Left ventricle myocardium superior (tissue), 1 donor: ENCODE measurements around the gene R3HDM2. TPM values are rescaled to one million over a fixed set of nuclear protein-coding genes. Genes with fewer than 3 reads are reported as not detected.
A peak's percentile ranks its signal among the peaks of the same experiment; 100 is the strongest.

Experiments used
- ATAC-seq: fragments of 200-7000 bp; cut with Tn5 transposase; one replicate; pipeline ENCODE4 v1.9.1; 2020; ENCODE audit warnings: mild to moderate bottlenecking, moderate library complexity
- DNase-seq: peaks from one replicate; pipeline ENCODE4 v3.0.0-alpha.2; 2020
- intact Hi-C: fragments of 100-400 bp; cut with micrococcal nuclease; formaldehyde crosslinking; loops from one replicate; pipeline ENCODE4 v1.11.0; 2022
- total RNA-seq: library from RNA; stranded (reverse); fragmentation: NEBNext Ultra II Directional; extraction: Animal tissue kit (Norgen Biotek cat#: 25700); gene quantifications from one replicate; pipeline ENCODE4 v1.2.1, GENCODE V29; 2021
- donor health status: DM: no; HTN: yes; CAD: no; lungs with severe emphysema.

R3HDM2 gene
- total RNA-seq, 1 donor from 2014 or later: 54.4 TPM

DNA sequence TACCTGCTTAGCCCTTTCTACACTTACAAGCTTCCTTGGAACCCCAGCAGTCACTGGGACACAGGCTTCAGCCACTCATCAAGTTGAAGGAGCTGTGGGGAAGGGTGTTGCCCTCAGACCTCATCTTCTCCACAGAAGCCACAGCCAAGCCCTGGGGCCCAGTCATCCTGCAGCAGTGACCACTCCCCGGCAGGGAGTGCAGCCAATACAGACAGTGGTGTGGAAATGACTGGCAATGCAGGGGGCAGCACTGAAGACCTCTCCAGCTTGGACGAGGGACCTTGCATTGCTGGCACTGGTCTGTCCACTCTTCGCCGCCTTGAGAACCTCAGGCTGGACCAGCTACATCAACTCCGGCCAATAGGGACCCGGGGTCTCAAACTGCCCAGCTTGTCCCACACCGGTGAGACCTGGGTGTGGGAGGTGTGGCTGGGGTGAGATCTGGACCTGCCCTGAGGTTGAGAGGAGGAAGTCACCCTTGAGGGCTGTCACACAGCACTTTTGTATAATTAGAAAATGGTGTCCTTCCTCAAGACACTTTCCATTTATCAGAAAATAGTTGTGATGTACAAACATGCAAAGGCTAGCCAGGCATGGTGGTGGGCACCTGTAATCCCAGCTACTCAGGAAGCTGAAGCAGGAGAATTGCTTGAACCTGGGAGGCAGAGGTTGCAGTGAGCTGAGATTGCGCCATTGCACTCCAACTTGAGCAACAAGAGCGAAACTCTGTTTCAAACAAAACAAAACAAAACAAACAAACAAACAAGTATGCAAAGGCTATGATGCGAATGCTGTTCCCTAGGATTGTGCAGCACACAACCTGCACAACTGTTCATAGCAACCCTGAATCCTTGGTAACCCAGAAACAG is 38.7 kb upstream of the R3HDM2 start:
- DNase-seq (no peak), ATAC-seq (no peak)
- intact Hi-C loops: no loop called here

DNA sequence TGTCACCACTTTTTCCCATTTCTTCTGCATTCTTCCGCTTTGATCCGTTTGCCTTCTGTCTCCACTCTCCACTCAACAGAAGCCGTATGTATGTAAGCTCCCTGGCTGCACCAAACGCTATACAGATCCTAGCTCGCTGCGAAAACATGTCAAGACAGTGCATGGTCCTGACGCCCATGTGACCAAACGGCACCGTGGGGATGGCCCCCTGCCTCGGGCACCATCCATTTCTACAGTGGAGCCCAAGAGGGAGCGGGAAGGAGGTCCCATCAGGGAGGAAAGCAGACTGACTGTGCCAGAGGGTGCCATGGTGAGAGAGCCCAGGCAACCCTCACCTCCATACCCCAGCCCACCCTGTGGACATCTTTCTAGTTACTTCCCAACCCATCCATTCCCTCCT is 37.1 kb upstream of the R3HDM2 start:
- ATAC-seq: no peak
- DNase-seq: no peak

DNA sequence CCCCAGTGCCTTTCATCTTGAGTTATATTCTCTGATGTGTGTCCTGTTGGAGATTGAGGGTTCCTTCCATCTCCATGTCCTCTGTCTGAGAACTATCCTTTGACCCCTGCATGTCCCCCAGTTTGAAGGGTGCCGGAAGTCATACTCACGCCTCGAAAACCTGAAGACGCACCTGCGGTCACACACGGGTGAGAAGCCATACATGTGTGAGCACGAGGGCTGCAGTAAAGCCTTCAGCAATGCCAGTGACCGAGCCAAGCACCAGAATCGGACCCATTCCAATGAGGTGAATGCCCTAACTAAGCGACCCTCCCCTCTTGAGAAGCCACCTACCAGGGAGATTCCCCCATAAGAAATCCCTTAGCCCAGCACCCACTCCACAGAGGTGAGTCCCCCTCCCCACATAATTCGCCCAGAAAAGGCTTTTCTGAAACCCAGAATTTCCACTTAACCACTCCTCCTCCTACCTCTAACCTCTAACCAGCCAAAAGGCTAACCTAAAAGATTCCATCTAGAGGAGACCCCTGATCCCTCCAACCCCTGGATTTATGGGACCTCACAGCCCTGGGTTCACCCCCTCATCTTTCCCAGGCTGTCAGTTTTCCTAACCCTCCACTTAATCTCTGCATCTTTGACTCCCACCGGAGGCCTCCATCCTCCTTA is 36.5 kb upstream of the R3HDM2 start:
- intact Hi-C loops: no loop called here
- no peak for DNase-seq
- no peak for ATAC-seq

More for the DNA sequence above, 37.1 kb upstream of the R3HDM2 start:
- intact Hi-C loops: no loop called here

DNA sequence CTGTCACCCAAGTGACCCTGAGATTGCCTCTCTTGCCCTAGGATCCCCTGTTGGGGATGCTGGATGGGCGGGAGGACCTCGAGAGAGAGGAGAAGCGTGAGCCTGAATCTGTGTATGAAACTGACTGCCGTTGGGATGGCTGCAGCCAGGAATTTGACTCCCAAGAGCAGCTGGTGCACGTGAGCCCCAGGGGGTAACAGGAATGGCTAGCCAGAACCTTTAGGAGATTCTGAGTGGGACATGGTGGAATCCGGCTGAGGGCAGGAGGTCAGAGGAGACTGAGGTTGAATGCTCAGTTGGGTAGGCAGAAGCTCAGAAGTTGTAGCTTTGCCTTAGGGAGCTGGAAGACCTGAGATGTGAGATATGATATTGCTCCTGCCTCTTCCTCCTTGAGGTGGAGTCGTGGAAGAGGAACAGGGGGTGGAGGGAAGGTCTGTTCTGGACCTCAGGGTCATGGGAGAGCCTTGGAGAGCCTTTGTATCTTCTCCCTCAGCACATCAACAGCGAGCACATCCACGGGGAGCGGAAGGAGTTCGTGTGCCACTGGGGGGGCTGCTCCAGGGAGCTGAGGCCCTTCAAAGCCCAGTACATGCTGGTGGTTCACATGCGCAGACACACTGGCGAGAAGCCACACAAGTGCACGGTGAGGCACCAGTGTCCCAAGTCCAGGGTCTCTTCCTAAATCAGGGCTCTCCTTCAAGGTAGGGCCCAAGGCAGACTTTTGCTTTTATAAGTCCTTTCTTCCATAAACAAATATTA is 35.1 kb upstream of the R3HDM2 start:
- DNase-seq (no peak), ATAC-seq (no peak)
- intact Hi-C loops: no loop called here

DNA sequence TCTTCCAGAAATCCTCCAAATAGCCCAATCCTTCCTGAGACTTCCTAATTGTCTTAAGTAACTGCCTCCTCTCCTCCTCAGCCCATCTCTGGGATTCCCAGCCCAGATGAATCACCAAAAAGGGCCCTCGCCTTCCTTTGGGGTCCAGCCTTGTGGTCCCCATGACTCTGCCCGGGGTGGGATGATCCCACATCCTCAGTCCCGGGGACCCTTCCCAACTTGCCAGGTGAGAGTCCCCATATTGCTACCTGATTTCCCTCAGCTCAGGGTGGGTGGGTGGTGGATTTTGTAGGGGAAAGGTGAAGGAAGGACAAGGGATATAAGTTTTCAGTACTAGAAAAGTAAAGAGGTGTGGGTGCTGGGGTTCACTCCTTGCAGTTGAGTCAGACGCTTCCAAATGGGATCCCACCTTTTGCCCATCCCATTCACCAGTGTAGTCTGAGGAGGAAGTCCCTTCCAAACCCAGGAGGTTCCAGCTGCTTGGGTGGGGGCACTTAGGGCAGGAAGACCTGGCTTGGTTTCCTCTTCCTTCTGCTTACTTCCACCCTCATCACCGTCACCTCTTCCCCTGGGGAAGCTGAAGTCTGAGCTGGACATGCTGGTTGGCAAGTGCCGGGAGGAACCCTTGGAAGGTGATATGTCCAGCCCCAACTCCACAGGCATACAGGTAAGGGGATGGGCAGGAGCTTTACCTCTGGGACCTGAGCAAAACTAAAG is 34.3 kb upstream of the R3HDM2 start:
- intact Hi-C loops: no loop called here
- ATAC-seq: no peak

DNA sequence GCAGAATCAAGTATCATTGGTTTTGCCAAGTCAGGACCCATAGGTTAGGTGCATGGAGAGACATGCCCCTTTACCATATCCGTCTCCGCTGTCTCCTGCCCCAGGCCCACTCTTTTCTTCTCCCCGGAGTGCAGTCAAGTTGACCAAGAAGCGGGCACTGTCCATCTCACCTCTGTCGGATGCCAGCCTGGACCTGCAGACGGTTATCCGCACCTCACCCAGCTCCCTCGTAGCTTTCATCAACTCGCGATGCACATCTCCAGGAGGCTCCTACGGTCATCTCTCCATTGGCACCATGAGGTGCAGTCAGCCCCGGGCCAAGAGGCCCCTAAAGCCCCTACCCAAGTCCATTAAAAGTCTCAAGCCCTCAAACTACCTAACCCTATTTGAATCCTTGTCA is 33.7 kb upstream of the R3HDM2 start:
- DNase-seq (no peak), ATAC-seq (no peak)
- intact Hi-C loops: no loop called here

More for the DNA sequence above, 34.3 kb upstream of the R3HDM2 start:
- no peak for DNase-seq

DNA sequence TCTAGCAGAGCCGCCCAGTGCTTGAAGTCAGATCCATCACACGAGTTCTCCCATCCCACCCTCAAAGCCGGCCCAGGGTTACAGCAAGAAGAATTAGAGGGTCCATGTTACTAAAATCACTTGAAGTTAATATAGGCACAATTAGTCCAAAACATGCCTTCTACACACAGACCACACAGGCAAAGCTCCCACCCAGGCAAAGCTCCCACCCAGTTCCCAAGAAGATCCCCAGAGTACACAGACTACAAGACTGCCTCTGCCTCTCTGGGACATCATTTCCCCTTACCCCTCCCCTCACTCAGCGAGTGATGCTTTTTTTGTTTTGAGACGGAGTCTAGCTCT is 32.0 kb upstream of the R3HDM2 start:
- DNase-seq: no peak
- ATAC-seq: no peak
- intact Hi-C loops: no loop called here

DNA sequence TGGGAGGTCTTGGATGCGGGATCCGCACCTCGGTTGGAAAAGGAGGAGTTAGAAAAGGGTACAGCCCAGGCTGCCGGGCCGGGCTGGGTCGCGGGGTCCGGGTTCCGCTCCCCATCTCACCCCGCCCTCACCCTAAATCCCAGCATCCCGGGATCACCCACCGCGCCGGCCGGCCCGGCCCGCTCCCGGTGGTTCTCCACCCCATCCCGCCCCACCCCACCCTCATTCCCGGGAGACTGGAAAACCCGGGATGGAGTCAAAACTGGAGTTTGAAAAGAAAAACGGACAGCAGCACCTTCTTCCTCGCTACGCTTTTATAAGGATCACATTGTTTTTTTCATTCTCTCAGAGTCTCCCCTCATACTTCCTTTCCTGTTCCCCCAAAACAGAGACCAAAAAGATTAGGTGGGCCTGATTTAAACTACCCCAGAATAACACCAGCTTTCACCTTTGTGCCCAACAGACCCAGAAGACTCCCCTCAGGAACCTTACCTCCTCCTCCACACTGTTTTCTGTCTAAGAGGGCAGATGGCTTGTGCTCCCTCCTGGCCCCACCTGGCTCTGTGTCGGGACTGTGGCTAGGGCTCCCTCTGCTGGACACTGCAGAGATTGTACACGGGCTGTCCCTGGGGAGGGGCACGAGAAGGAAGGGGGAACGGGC is 31.5 kb upstream of the R3HDM2 start:
- intact Hi-C loops: no loop called here
- peak; percentile 85 for DNase-seq
- peak; percentile 75 for ATAC-seq

DNA sequence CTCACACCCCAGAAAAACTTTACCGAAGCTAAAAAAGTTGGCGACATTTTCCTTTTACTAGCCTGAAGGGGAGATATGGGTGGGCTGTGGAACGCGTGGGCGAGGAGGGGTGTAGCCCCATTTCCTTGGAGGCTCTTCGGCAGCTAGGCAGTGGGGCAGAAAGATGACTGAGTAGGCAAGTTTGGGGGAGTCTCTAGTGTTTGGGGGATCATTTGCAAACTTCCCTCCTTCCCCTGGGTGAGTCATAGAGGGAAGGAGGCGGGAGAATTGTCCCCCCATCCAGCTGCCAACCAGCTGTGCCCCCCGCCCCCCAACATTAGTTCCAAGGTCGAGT is 31.0 kb upstream of the R3HDM2 start:
- peak; percentile 0 for ATAC-seq
- DNase-seq: no peak
- intact Hi-C loops: no loop called here

DNA sequence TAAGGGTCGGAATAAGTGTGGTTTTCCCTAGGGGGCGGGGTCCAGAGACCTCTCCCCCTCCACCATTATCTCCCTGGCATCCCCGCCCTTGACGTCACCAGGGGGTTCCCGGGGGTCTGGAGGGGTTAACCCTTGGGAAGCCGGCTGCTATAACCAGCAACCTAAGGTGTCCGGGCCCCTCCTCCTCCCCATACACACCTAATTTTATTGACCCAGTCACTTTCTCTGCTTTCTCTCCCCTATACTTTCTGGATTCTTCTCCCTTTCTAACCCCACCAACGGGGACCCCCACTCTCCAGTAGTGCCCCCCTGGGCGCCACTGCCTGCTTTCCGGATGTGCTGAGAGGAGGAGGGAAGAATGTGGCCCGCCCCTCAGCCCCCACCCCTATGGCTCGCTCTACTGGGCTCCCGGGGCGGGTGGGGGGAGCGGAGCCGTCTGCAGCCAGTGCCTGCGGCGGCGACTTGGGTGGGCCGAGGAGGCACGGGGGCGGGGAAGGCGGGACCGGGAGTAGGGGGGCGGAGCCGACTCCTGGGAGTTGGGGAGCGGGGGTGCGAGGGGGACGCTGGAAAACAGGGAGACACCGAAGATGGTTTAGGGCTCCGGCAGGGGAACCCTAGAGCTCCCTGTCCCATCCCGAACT is 30.6 kb upstream of the R3HDM2 start:
- ATAC-seq: peak; percentile 63
- intact Hi-C loops: no loop called here
- DNase-seq: peak; percentile 79

DNA sequence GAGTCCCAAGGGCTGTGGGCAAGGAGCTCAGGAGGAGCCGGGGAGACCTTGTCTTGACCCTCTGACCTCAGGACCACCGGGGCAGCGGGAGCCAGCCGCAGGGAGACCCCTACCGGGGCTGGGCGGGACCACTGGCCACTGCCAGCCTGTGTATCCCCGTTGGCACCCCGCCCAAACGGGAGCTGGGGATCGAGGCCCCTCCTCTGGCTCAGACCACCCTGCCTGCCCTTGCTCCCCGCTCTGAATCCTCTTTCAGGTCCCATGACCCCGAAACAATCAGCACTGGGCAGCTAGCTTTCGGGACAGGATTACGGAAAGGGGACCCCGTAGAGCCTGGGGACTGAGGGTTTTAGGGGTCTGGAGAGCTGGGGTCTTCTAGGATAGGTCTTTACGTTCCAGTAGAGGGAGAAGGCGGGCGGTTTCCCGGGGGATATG is 30.0 kb upstream of the R3HDM2 start:
- intact Hi-C loops: no loop called here
- ATAC-seq (no peak), DNase-seq (peak; percentile 40)

DNA sequence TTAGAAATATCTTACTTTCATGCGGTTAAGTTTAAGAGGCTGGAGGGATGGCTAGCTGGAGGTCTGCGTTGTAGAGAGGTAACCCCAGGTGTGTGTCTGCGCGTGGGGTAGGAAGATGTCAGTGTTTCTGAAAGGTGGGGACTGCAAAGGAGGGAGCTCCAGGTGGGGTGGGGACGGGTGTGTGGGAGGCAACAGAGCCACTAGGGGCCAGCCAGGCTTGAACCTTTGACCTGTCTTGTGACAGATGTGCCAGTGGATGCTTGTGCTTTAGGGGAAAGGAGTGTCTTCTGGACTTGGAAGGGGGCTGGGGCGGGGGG is 29.6 kb upstream of the R3HDM2 start:
- DNase-seq: no peak
- ATAC-seq: no peak
- intact Hi-C loops: no loop called here

DNA sequence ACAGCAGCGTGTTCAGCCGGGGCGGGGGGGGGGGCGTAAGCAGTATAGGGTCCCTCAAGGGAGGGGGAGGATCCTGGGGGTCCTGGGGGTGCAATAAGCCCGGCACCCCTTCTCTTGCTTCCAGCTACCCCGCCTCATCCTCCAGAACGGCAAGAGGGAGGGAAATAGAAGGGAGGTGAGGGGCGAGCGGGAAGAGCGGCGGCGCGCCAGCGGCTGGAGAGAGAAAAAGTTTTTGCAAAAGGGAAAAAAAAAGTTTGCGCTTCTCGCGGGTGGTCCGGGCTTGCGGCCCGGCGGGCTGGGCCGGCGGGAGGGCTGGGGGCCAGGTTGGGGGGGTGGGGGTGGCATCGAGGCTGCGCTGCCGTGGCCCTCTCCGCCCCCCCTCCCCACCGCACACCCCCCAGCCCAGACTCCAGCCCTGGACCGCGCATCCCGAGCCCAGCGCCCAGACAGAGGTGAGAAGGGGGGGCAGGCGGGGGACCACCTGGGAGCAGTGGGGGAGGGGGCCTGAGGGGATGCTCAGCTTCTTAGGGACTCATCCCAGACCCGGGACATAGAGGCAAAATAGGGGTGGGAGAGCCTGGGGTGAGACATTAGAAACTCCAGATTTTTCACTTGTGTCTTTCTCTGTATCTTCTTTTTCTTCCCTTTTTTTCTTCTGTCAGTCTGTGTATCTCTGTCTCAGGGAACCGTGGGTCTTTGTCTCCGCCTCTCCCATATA is 29.1 kb upstream of the R3HDM2 start, which contains the start of gene GLI1:
Gene GLI1, plus strand, starts transcription at position 36 of the 718 bp plus-strand sequence. CDS start 3,907 bp downstream, outside the sequence.
- DNase-seq (no peak), ATAC-seq (peak; percentile 55)
- intact Hi-C loops: no loop called here

DNA sequence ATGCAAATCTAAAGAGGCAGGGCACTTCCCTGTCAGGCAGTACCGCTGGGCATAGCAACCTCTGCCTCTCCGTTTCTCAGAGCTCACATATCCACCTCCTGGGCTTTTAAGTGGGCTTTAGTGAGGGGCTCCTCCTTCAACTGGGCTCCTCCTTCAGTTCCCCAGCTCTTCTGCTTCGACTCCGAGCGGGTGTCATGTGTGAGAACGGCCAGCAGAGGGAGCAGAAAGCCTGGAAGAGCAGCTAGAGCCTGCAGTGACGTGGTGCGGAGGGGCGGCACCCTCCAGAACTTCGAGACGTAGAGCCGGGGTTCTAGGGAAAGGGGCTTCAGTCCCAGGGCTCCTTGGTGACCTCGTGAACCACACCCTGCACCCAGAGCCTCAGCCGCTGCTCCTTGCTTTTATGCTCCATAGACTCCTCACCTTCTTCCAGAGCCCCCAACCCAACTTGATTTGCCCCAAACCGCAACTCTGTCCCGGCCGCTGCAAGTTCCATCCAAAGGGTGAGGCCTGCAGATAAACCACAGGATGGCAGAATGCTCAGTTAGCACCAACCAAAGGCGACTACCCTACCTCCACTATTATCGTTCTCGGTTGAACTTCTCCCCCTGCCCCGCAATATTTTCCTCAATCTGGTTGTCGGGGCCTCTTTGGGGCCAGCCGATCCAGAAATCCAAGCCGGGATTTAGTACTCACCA is 28.4 kb upstream of the R3HDM2 start:
- DNase-seq: peak; percentile 95
- intact Hi-C loops: no loop called here
- ATAC-seq: peak; percentile 76

DNA sequence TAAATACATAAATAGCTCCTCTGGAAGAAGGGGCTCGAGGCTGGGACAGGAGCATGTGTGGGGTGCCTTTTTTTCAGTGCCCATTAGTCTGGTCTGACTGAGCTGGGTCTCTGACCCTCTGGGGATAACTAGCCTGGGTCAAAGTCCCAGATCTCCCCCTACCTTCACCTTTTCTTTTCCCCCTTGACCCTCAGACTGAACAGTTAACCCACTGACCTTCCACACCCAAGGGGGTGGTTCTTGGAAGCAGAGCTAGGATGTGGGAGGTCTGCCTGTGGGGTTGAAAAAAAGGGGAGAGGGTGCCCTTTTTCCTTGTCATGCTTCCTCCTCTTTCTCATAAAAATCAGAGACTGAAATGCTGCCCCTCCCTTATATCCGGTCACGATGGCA is 27.8 kb upstream of the R3HDM2 start:
- no peak for ATAC-seq
- no peak for DNase-seq
- intact Hi-C loops: no loop called here

DNA sequence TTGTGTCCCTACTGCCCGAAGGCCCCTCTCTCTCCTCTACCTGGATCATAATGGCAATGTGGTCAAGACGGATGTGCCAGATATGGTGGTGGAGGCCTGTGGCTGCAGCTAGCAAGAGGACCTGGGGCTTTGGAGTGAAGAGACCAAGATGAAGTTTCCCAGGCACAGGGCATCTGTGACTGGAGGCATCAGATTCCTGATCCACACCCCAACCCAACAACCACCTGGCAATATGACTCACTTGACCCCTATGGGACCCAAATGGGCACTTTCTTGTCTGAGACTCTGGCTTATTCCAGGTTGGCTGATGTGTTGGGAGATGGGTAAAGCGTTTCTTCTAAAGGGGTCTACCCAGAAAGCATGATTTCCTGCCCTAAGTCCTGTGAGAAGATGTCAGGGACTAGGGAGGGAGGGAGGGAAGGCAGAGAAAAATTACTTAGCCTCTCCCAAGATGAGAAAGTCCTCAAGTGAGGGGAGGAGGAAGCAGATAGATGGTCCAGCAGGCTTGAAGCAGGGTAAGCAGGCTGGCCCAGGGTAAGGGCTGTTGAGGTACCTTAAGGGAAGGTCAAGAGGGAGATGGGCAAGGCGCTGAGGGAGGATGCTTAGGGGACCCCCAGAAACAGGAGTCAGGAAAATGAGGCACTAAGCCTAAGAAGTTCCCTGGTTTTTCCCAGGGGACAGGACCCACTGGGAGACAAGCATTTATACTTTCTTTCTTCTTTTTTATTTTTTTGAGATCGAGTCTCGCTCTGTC is 26.1 kb upstream of the R3HDM2 start:
- intact Hi-C loops: no loop called here
- no peak for ATAC-seq
- DNase-seq: no peak
